Keratinocyte (primary cell): ENCODE data around the gene PCDHB13.
"Not testable (repeated sequence)": the region's sequence is repeated elsewhere in the genome, so short reads cannot be mapped to it uniquely, and the experiment has no call there.

ENCODE experiments used
- EZH2 ChIP-seq: IDR thresholded peaks from one replicate; pipeline ENCODE4 v1.6.1; 2012; ENCODE audit warnings: inconsistent platforms, mild to moderate bottlenecking, low read length, moderate library complexity
- TF ChIP-seq, protein P1 (sequence below), 3 experiments: IDR thresholded peaks in 1 of 3; conservative IDR thresholded peaks in 1 of 3; optimal IDR thresholded peaks in 1 of 3; 2 replicates in 2 of 3; 3 replicates in 1 of 3; pipeline versions ENCODE3 to v1.5.1; 2011; ENCODE audit warnings: low read length in 3 of 3, mild to moderate bottlenecking in 3 of 3, moderate library complexity in 2 of 3, control low read depth in 1 of 3, inconsistent platforms in 1 of 3; ENCODE audit not compliant: insufficient read depth in 2 of 3; ENCODE audit errors: extremely low read depth in 1 of 3

DNA sequence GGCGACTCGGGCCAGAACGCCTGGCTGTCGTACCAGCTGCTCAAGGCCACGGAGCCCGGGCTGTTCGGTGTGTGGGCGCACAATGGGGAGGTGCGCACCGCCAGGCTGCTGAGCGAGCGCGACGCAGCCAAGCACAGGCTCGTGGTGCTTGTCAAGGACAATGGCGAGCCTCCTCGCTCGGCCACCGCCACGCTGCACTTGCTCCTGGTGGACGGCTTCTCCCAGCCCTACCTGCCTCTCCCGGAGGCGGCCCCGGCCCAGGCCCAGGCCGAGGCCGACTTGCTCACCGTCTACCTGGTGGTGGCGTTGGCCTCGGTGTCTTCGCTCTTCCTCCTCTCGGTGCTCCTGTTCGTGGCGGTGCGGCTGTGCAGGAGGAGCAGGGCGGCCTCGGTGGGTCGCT, 19.4 kb upstream of the PCDHB13 start:
- TF ChIP-seq, protein P1, sequence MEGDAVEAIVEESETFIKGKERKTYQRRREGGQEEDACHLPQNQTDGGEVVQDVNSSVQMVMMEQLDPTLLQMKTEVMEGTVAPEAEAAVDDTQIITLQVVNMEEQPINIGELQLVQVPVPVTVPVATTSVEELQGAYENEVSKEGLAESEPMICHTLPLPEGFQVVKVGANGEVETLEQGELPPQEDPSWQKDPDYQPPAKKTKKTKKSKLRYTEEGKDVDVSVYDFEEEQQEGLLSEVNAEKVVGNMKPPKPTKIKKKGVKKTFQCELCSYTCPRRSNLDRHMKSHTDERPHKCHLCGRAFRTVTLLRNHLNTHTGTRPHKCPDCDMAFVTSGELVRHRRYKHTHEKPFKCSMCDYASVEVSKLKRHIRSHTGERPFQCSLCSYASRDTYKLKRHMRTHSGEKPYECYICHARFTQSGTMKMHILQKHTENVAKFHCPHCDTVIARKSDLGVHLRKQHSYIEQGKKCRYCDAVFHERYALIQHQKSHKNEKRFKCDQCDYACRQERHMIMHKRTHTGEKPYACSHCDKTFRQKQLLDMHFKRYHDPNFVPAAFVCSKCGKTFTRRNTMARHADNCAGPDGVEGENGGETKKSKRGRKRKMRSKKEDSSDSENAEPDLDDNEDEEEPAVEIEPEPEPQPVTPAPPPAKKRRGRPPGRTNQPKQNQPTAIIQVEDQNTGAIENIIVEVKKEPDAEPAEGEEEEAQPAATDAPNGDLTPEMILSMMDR (optimal IDR thresholded peaks at IDR 0.05 in 1 of 3, IDR thresholded peaks at IDR 0.05 in 1 of 3, conservative IDR thresholded peaks at IDR 0.05 in 1 of 3; ENCODE audit: extremely low read depth in 1 of 3, insufficient read depth in 2 of 3, low read length in 3 of 3), result not testable (repeated sequence)
- TF ChIP-seq EZH2, result not testable (repeated sequence)
